GM18508 (cell line): ENCODE data around the gene CTAGE1.
"Not testable (repeated sequence)": the region's sequence is repeated elsewhere in the genome, so short reads cannot be mapped to it uniquely, and the experiment has no call there.

Source experiments
- ATAC-seq: cut with Tn5 transposase; IDR thresholded peaks from one replicate; pipeline ENCODE4 v1.9.1; 2021; ENCODE audit warnings: moderate number of reproducible peaks; ENCODE audit not compliant: insufficient read depth, unreplicated experiment

The CTAGE1 gene, protein sequence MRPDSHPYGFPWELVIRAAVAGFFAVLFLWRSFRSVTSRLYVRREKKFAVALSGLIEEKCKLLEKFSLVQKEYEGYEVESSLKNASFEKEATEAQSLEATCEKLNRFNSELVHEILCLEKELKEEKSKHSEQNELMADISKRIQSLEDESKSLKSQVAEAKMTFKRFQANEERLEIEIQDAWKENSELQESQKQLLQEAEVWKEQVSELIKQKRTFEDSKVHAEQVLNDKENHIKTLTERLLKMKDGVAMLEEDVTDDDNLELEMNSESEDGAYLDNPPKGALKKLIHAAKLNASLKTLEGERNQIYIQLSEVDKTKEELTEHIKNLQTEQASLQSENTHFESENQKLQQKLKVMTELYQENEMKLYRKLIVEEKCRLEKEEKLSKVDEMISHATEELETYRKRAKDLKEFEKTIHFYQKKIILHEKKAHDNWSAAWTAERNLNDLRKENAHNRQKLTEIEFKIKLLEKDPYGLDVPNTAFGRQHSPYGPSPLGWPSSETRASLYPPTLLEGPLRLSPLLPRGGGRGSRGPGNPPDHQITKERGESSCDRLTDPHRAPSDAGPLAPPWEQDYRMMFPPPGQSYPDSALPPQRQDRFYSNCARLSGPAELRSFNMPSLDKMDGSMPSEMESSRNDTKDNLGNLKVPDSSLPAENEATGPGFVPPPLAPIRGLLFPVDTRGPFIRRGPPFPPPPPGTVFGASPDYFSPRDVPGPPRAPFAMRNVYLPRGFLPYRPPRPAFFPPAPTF

DNA sequence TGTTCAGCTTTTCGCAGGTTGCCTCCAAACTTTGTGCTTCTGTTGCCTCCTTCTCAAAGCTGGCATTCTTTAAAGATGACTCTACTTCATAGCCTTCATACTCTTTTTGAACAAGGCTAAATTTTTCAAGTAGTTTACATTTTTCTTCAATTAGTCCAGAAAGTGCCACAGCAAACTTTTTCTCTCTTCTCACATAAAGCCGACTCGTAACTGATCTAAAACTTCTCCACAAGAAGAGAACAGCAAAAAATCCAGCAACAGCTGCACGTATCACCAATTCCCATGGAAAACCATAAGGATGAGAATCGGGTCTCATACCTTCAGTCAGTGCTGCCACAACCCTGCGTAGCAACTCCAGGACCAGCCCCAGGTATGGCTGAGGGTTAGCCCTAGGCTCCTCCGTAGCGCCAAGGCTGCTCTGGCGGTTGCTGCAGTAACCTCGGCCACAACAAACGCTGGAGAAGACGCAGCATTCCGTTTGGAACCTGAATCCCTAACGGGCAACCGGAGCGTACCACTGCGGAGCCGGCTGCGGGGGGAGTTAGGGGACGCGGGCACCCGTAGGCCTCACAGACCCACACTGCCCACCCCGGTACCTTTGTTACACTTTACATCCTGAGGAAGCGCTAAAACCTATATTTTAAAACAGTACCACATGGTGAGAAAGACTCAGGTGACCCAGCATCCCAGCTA lies at the start of gene CTAGE1:
CTAGE1 (minus strand) TSS at position 420 of the 693 bp plus-strand sequence; CDS start at position 316, 104 bp downstream.
- ATAC-seq, result no peak

DNA sequence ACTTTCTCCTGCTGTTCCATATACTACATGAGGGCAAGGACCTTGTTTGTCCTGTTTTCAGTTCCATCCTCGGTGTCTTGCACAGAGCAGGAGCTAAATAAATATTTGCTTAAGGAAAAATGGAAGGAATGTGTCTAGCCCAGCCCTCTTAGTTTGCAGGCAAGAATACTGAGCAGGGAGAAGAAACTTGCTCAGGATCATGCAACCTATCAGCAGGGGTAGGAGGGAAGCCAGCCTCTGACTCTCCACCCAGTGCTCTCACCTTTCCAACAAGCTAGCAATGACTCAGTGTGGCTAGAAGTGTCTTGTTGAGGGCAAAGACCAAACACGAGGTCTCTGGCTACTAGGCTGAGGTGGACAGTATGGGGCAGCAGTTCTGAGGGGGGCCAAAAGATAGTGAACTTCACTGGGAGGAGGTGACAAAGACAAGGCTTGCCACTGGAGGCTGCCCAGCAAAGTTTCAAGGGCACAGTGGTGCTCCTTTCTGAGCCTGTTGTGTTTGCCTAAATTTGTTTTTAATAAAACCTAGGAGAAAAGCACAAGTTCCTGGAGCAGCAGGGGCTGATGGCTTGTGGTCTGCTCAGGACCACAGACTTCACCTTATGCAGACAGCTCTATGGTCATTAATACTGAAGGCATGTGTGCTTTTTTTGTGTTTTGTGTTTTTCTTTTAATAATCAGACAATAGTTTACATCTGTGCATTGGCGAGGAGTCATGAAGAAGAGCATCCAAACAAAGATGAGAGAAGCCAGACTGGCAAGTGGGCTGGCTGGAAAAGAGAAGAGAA lies 49.1 kb upstream of the CTAGE1 start:
- ATAC-seq, result no peak

DNA sequence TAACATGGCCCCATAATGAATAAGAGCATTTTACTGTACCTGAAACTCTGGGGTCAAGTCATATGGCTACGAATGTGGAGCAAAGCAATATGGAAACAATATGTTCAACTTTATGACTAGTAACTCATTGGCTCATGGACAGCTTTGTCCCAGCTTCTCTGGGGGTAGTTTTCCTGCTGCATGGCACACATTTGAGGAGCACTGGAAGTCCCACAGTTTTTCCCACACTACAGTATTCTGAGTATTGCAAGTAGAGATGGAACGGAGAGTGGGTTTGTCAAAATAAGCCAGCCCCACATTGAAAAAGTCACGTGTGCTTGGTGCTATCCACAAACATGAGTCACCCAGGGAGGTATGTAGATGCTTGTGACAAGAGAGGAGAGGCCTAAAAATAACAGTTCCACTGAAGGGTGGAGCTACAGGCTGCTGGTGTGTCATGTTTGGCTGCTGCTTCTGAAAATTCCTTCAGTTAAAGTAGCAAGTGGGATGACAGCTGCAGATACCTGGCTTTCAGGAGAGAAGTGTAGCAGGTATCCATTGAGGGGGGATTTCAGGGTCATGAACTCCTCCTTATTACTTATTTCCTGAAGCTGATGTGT lies 48.2 kb upstream of the CTAGE1 start:
- no peak for ATAC-seq

DNA sequence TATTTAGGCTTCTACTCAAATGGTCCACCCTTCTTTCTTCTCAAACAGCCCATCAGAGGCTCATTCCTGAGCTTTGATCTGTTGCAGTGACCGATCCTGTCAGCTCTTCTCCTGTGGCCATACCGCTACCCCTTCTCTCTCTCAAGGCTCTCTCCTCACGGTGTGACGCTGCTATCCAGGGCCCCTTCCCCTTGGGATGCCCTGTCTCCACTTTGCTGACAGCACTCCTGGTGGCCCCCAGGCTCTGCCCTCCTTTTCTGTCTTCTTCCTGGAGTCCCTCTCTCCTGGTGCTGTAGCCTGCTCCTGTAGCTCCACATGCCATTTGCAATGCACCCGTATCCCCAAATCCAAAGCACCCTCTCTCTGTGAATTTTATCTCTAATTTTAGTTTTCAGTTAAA lies 45.4 kb upstream of the CTAGE1 start:
- ATAC-seq, result no peak

DNA sequence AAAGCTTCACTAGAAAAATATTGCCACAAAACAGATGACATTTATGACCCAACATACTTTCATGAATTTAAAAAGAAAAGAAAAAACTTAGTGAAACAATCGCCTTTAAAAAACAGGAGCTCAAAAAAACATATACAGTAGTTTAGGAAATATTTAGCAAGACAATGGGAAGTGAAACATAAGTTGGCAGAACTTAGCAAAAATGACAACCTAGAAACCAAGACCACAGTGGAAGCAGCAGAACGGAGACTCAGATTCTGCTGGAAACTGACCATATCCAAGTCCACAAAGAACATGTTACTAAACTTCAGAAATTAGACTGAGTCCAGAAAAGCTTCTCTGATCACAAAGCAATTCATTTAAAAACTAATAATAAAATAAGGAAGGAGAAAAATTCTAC lies 41.8 kb upstream of the CTAGE1 start:
- ATAC-seq, result no peak

DNA sequence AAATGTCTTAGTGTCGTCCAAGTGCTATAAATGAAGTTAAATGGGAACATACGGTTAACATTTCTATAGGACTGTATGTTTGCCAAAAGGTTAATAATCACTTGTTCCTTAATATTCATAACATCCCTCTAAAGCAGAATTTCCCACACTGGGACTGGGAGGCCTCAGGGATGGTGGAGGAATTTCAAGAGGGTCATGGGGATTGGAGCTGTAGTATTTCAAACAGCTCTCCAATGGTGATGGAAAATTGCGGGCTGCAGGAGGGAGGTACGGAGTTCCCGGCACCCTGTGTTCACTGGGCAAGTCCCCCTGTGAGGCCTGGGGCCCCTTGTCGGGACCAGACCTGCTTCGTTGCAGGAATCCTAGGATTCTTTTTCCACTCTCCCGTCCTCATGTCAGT lies 39.8 kb upstream of the CTAGE1 start:
- no peak for ATAC-seq

DNA sequence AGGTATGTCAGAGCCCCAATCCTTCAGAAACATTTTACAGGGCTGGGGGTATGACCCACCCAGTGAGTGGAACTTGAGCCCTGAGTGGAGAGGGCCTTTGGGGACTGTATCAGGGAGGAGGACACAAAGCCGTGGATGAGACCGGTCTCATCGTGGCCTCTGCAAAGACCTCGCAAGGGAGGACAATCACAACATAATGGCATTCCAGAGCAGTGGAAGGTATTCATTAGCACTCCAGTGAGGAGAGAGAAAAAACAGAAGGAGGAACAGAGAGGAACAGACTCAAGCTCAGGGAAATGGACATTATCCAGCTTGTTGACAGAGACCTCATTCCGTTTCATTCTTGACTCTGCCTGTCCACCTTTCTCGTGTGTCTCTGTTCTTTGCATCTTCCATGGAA lies 38.8 kb upstream of the CTAGE1 start:
- no peak for ATAC-seq

DNA sequence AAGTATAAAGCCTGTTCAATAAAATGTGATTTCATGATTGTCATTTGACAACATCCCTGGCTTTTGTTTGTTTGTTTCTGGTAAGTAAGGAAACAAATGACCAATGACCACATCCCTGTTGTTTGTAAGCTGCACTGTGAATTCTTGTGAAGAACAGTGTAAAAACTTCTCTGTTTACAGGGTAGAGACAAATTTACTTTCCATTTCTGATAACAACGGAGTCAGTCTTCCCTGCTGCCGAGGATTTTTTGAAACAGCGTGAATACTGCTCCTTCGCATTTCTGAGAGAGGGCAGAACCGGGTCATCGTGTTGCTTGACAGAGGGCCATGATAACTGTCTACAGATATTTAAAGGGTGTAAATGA lies 38.4 kb upstream of the CTAGE1 start:
- no peak for ATAC-seq

DNA sequence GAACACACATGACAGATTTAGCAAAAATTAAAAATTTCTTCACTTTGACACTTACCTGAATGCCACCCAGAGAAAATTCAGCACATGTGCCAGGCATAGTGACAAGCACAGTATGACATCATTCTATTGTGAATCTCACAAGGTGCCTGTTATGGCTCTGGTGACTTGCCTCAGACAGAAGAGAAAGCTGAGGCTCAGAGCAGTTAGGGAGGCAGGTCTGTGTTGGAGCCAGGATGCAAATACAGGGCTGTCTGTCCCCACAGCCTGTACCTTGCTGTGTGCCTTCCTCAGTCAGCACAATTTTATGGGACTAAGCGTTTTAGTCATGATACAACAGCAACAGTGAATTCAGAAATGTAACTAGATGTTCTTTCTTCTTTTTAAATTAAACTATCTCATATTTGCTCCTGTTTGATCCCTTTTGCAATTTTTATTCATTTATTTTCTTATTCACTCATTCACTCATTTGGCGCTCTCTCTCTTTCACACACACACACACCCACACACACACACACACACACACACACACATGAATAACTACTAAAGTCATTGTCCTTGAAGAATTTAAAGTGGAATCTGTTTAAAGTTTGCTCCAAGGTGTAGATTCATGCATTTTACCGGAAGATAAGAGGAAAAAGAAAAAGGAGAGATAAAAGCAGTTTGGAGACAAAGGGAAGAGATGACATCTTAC lies 37.9 kb upstream of the CTAGE1 start:
- no peak for ATAC-seq

DNA sequence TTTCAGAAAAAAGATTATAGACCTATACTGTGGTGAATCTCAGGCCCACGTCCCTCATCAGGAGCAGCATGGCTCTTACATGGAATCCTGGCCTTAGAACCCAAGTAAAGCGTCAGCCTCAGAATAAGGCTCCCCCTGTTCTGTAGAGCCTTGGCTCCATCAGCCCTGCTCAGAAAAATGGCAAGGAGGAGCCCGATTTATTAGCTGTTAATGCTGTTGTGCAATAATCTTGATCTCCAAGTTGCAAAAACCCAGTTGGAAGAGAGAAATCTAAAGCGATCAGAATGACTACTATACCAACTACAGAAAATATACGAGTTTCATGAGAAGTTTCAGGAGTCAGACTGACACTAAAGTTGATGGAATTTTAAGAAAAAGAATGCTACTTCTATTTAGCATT lies 35.6 kb upstream of the CTAGE1 start:
- no peak for ATAC-seq

DNA sequence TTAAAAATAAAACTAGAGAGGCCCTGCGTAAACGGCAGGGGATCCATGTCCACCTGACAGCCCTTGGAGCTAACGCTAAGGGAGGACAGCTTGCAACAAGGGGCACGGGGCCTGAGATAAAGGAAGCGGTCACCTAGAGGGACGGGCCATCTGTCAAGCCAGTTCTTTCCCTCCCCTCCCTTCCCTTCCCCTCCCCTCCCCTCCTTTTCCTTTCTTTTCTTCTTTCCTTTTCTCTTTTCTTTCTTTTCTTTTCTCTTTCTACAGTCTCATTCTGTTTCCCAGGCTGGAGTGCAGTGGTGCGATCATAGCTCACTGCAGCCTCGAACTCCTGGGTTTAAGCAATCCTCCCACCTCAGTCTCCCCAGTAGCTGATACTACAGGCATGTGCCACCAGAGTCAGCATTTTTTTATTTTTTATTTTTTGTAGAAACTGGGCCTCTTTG lies 34.5 kb upstream of the CTAGE1 start:
- ATAC-seq, result no peak

DNA sequence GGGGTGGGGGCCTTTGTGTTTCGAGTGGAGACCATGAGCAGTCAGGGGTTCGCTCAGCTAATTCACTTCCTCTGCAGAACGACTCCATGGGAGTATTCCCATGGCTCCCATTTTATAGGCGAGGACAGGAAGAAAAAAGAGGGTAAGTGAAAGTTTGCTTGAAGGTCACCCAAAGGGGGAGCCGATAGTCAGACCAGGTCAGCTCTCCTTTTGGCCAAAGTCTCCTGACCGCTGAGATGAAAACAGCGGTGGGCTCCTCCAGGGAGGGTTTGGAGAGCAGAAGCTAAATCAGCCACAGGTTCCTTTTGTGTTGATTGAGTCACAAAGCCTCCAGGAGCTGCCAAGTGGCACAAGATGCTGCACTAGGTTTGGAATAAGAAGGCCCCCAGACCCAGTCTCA lies 34.1 kb upstream of the CTAGE1 start:
- no peak for ATAC-seq

DNA sequence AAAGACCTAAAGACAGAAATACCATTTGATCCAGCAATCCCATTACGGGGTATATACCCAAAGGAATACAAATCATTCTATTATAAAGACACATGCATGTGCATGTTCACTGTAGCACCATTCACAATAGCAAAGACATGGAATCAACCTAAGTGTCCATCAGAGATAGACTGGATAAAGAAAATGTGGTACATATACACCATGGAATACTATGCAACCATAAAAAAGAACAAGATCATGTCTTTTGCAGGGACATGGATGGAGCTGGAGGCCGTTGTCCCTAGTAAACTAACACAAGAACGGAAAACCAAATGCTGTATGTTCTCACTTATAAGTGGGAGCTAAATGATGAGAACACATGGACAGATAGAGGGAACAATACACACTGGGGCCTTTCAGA lies 33.1 kb upstream of the CTAGE1 start:
- not testable (repeated sequence) for ATAC-seq

DNA sequence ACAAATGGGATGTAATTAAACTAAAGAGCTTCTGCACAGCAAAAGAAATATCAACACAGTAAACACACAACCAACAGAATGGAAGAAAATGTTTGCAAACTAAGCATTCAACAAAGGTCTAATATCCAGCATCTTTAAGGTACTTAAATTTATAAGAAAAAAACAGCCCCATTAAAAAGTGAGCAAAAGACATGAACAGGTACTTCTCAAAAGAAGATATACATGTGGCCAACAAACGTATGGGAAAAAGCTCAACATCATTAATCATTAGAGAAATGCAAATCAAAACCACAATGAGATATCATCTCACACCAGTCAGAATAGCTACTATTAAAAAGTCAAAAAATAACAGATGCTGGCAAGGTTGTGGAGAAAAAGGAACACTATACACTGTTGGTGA lies 32.6 kb upstream of the CTAGE1 start:
- not testable (repeated sequence) for ATAC-seq

DNA sequence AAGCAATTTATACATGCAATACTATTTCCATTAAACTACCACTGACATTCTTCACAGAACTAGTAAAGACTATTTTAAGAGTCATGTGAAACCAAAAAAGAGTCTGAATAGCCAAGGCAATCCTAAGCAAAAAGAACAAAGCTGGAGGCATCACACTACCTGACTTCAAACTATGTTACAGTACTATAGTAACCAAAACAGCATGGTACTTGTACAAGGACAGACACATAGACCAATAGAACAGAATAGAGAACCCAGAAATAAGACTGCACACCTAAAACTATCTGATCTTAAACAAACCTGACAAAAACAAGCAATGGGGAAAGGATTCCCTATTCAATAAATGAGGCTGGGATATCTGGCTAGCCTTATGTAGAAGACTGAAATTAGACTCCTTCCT lies 32.0 kb upstream of the CTAGE1 start:
- not testable (repeated sequence) for ATAC-seq

DNA sequence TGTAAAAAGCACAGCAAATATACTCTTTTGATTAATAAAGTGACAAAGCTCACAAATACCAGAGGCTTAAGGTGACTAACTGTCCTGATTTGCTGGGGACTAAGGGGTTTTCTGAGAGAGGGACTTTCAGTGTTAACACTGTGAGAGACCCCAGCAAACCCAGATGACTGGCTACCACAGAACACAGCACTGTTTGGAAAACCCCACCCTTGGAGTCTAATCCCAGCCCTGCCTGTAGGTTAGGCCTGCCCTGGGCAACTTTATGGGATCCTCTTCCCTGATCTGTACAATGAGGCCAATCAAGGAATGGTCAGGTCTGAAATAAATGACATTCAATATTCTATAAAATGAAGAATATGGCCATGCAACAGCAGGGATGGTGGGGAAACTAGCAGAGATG lies 30.5 kb upstream of the CTAGE1 start:
- ATAC-seq, result no peak

DNA sequence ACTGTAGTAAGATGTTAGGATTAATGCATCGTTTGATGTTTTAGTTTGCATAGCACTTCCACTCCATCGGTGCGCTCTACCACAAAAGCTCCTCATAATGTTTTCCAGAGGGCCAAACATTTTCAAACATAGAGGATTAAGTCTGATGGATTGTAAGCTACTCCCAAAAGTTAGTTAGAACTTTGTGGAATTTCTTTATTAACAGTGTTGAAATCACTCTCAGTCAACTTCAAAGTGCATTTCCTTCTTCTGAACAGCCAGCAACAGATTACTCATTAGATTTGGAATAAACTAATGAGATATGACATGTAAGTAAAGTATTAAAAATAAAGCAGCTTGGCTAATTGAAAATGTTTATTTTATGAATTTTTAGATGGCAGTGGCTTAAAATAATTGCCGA lies 30.1 kb upstream of the CTAGE1 start:
- ATAC-seq, result no peak

DNA sequence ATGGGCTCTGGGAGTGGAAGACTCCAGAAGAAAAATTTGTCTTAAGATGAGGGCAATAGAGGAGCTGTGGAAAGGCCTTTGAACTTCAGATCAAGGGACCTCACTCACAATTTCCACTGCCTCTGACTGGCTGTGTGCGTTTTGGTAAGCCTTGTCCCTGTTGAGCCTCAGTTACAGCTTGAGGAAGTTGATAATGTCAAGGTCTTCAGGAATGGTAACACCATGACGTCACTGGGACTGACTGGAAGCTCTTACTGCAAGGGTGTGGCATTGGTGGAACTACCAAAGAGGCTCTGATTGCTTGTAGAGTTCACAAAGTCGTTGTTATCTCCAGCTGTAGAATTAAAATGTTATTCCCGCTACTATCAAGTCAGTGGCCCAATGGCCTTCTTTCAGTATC lies 29.2 kb upstream of the CTAGE1 start:
- no peak for ATAC-seq

DNA sequence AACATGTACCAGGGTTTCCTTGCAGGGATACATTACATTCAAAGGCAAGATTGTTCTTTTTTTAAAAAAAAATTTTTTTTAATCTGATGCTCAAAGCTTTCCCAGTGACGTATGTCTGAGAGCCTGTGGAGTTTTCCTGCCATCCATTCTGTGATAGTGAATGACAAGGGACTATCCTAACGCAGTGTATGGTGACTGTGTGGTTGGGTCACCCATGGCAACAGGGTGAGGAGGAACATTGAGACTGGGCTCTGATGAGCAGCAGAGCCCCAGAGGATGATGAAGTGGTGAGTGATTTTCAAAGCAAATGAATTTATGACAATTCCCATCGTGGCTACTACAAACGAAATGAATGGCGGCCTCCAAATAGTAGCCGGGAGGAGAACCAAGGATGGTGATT lies 28.6 kb upstream of the CTAGE1 start:
- no peak for ATAC-seq
